ENCODE data around the gene GPR6. TPM values are rescaled to one million over a fixed set of nuclear protein-coding genes. Genes with fewer than 3 reads are reported as not detected.

Gene GPR6
- total and polyA plus RNA-seq, 2 of the 8 experiments (the other 6 are each of a cell fraction or from before 2014, with no cell fraction given) = 0.18 to 0.37 TPM

GRCh38 chr6:109978174-109979032 lies at the start of gene GPR6 (continued):
- TF ChIP-seq TAF7 (optimal IDR thresholded peaks at IDR 0.05; ENCODE audit: borderline replicate concordance, low read depth, low read length) = no peak
- TF ChIP-seq BCL11A (IDR thresholded peaks at IDR 0.05; ENCODE audit: low read depth in 2 of 2, low read length in 2 of 2) = no peak
- no peak for TF ChIP-seq EP300 (IDR thresholded peaks at IDR 0.05; ENCODE audit: borderline replicate concordance in 1 of 2, low read depth in 2 of 2, low read length in 2 of 2)
- TF ChIP-seq E2F6 (IDR thresholded peaks at IDR 0.05) = no peak; the same call in 1 of the 2 replicates
- TF ChIP-seq RBBP5 (IDR thresholded peaks at IDR 0.05; ENCODE audit: borderline replicate concordance, low read depth, low read length) = peak; percentile 72; the same call in 1 of the 2 replicates
- no peak for TF ChIP-seq POU5F1 (IDR thresholded peaks at IDR 0.05; ENCODE audit: low read depth, low read length)
- TF ChIP-seq SIN3A (conservative IDR thresholded peaks at IDR 0.05 in 1 of 2, IDR thresholded peaks at IDR 0.05 in 1 of 2; ENCODE audit: low read depth in 1 of 2, low read length in 2 of 2) = peak; percentile 98 to 99
- TF ChIP-seq ZNF274 (IDR thresholded peaks at IDR 0.05; ENCODE audit: borderline replicate concordance, extremely low read depth, low read length) = no peak
- no peak for TF ChIP-seq GABPA (IDR thresholded peaks at IDR 0.05; ENCODE audit: borderline replicate concordance, insufficient read depth, low read length)

Data from H1 (cell line).